ENCODE measurements around the gene GNPNAT1. TPM values are rescaled to one million over a fixed set of nuclear protein-coding genes. Genes with fewer than 3 reads are reported as not detected.
"Not testable (repeated sequence)": the region's sequence is repeated elsewhere in the genome, so short reads cannot be mapped to it uniquely, and the experiment has no call there.

Gene GNPNAT1
- polyA plus RNA-seq, 4 donors: 28.4 to 36.2 (median 31.1) TPM

- no peak for DNase-seq (ENCODE audit: low read depth in 4 of 4, low spot score in 3 of 4)
These were observed 1.2 kb downstream of the GNPNAT1 start for GRCh38 chr14:52790011-52790755.

GRCh38 chr14:52789118-52789517 is 2.3 kb downstream of the GNPNAT1 start:
- no peak for DNase-seq (ENCODE audit: low read depth in 4 of 4, low spot score in 3 of 4)

GRCh38 chr14:52786887-52787286 is 4.5 kb downstream of the GNPNAT1 start:
- no peak for DNase-seq (ENCODE audit: low read depth in 4 of 4, low spot score in 3 of 4)

GRCh38 chr14:52783206-52783605 is 8.2 kb downstream of the GNPNAT1 start:
- no peak for DNase-seq (ENCODE audit: low read depth in 4 of 4, low spot score in 3 of 4)

GRCh38 chr14:52781629-52782028 is 9.8 kb downstream of the GNPNAT1 start:
- no peak for DNase-seq (ENCODE audit: low read depth in 4 of 4, low spot score in 3 of 4)

GRCh38 chr14:52780893-52781292 is 10.5 kb downstream of the GNPNAT1 start:
- DNase-seq (ENCODE audit: low read depth in 4 of 4, low spot score in 3 of 4): no peak

GRCh38 chr14:52778702-52779101 is 12.7 kb downstream of the GNPNAT1 start:
- no peak for DNase-seq (ENCODE audit: low read depth in 4 of 4, low spot score in 3 of 4)

- no peak for DNase-seq (ENCODE audit: low read depth in 4 of 4, low spot score in 3 of 4)
These were observed 14.6 kb downstream of the GNPNAT1 start for GRCh38 chr14:52776816-52777215.

GRCh38 chr14:52769887-52770286 is 21.5 kb downstream of the GNPNAT1 start:
- DNase-seq (ENCODE audit: low read depth in 4 of 4, low spot score in 3 of 4): no peak

- no peak for DNase-seq (ENCODE audit: low read depth in 4 of 4, low spot score in 3 of 4)
These were observed 24.2 kb downstream of the GNPNAT1 start for GRCh38 chr14:52767058-52767833.

- not testable (repeated sequence) for DNase-seq (ENCODE audit: low read depth in 4 of 4, low spot score in 3 of 4)
These were observed 28.5 kb downstream of the GNPNAT1 start for GRCh38 chr14:52762923-52763322.

- DNase-seq (ENCODE audit: low read depth in 4 of 4, low spot score in 3 of 4): no peak
These were observed 32.3 kb downstream of the GNPNAT1 start for GRCh38 chr14:52759145-52759544.

GRCh38 chr14:52755607-52756316 is 35.6 kb downstream of the GNPNAT1 start:
- no peak for DNase-seq (ENCODE audit: low read depth in 4 of 4, low spot score in 3 of 4)

GRCh38 chr14:52748647-52749292 is 42.6 kb downstream of the GNPNAT1 start:
- no peak for DNase-seq (ENCODE audit: low read depth in 4 of 4, low spot score in 3 of 4)

- no peak for DNase-seq (ENCODE audit: low read depth in 4 of 4, low spot score in 3 of 4)
These were observed 49.5 kb downstream of the GNPNAT1 start for GRCh38 chr14:52741865-52742264.

GRCh38 chr14:52740751-52741150 is 50.7 kb downstream of the GNPNAT1 start:
- DNase-seq (ENCODE audit: low read depth in 4 of 4, low spot score in 3 of 4): no peak

GRCh38 chr14:52738409-52738808 is 53.0 kb downstream of the GNPNAT1 start:
- no peak for DNase-seq (ENCODE audit: low read depth in 4 of 4, low spot score in 3 of 4)

GRCh38 chr14:52735921-52736489 is 55.4 kb downstream of the GNPNAT1 start:
- no peak for DNase-seq (ENCODE audit: low read depth in 4 of 4, low spot score in 3 of 4)

GRCh38 chr14:52733824-52734223 is 57.6 kb downstream of the GNPNAT1 start:
- no peak for DNase-seq (ENCODE audit: low read depth in 4 of 4, low spot score in 3 of 4)

GRCh38 chr14:52730709-52731111 is 60.7 kb downstream of the GNPNAT1 start:
- DNase-seq (ENCODE audit: low read depth in 4 of 4, low spot score in 3 of 4): no peak

Data from left renal pelvis (tissue), 4 donors.